Limb (tissue), 2 donors: ENCODE data around the gene GFOD2.

ENCODE experiments used
- DNase-seq, 2 donors: peaks; one replicate each; pipeline ENCODE4 v3.0.0-alpha.2; 2016; ENCODE audit errors: extremely low spot score in 2 of 2

Gene GFOD2

DNA sequence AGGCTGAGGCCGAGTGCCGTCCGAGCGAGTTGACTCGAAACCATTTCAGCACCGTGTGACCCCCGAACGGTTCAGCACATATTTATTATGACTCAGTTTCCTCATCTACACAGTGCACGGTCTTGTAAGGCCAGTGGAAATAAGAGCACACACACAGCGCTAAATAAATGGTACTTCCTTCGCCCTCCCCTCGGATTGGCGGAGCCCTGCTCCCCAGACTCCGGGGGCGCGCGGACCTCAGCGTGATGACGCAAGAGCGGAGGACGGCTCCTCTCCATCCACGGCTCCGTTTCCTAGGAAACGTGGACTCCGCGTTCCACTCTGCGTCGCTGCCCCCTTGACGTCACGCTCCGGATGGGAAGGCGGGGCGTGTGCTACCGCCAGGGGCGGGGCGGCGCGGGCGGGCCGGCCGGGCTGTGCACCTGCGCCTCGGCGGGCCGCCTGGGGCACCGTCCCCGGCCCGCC is 58.5 kb downstream of the GFOD2 start, which contains the start of gene PARD6A:
TSS of gene PARD6A (plus strand) at position 397 of the 465 bp plus-strand sequence. CDS start 79 bp downstream, outside the sequence.
- peak; percentile 95 to 96 for DNase-seq

GRCh38 chr16:67659675-67660563 is 59.2 kb downstream of the GFOD2 start, which contains the start of gene ACD:
ACD (minus strand) TSS chr16:67660260; CDS start chr16:67660220, 40 bp downstream.
- DNase-seq: peak; percentile 91 to 96

- no peak for DNase-seq
Measured at GRCh38 chr16:67658849-67659674, 60.1 kb downstream of the GFOD2 start.

DNA sequence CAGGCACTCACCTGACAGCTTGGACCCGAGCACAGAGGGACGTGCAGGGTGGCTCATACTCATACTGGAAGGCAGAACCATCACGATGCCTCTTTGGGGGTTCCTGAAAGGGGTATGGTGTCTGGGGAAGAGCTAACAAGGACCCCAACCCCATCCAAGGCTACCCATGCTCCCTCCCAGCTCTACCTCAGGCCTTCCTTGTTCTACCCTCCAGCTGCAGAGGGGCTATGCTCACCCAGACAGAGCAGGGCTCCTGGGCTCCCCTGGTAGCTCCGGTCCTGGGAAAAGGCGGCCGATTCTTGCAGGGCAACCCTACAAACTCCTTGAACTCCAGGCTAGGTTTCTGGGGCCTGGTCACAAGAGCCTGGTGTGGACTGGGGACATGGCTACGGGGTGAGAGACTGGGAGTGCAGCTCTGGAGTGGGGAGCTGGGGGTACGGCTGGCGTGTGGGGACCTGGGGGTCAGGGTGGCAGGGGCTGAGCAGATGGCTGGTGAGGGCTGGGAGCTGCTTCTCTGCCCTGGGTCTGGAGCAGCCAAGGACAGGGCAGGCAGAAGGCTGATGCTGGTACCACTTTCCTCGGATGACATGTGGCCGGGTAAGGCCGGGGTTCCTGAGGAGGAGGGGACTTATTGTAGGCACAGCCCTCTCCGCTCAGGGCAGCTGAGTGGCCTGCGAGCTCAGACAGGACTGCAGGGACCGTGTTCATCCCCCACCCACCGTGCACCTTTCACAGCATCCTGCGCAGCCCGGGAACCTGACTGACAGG is 61.2 kb downstream of the GFOD2 start:
- DNase-seq: no peak

DNA sequence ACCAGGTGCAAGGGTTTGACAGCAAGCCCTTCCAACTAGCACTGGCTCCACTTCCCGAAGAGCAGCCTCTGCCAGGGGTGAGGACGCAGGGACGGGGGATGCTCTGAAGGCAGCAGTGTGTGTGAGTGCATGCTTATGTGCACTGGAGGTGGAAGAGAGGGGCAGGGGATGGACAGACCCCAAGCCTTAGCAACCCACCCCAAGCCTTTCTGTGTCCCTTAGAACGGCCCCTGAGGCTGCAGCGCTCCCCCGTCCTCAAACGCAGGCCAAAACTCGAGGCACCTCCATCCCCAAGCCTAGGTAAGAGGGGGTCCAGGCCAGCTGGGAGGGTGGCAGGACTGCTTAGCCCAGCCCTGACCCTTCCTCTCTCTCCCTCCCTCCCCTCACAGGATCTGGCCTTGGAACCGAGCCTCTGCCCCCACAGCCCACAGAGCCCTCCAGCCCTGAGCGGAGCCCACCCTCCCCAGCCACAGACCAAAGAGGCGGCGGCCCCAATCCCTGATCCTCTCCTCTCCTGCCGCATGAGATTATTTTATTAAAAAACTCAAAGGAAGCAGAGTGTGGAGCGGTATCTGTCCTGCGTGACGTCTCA is 62.0 kb downstream of the GFOD2 start:
- DNase-seq: peak in 1 of 2 donors; percentile 21

- peak in 1 of 2 donors; percentile 21 for DNase-seq
Measured at GRCh38 chr16:67656344-67657016, 62.6 kb downstream of the GFOD2 start.

GRCh38 chr16:67655363-67655762 is 63.8 kb downstream of the GFOD2 start:
- no peak for DNase-seq

DNA sequence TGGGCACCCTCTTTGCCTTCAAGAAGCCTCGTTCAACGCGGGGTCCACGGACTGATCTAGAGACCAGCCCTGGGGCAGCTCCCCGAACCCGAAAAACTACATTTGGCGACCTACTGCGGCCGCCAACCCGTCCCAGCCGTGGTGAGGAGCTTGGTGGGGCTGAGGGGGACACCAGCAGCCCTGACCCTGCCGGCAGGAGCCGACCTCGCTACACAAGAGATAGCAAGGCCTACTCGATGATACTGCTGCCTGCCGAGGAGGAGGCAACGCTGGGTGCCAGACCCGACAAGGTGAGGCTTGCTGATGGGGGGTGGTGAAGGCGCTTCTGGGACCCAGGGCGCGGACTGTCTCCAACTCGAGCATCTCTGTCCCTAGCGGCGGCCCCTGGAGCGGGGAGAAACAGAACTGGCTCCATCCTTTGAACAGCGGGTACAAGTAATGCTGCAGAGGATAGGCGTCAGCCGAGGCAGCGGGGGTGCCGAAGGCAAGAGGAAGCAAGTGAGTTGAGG is 64.7 kb downstream of the GFOD2 start:
- peak in 1 of 2 donors; percentile 33 for DNase-seq

- DNase-seq: no peak
Measured at GRCh38 chr16:67653789-67654402, 65.2 kb downstream of the GFOD2 start.

DNA sequence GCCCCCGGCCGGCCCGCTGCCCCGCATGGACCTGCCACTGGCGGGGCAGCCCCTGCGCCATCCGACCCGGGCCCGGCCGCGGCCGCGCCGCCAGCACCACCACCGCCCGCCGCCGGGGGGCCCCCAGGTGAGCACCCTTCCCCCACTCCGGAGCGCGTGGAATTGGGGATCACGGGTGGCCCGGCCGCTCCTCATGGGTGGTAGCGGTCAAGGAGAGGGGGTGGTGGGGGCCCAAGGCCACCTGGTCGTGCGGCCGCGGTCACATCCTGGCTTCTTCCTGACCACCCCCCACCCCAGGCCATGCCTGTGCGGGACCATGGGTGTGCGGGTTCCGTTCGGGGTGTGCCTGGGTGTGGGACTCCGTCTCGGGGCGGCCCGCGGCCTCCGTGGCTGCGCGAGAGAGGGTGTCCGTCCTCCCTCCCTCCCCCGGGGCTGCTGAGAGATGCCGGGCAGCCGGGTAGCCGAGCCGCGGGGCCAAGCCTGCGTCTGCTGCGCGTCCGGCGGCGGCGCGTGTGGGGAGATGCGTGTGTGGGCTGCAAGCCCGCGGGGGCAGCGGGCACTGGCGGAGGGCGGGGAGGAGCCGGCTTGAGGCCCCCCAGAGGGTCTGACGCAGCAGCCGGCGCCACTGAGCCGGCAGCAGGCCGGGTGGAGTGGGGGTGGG is 65.9 kb downstream of the GFOD2 start:
- peak in 1 of 2 donors; percentile 65 for DNase-seq

- DNase-seq: peak in 1 of 2 donors; percentile 71
Measured at GRCh38 chr16:67652578-67653127, 66.5 kb downstream of the GFOD2 start.

DNA sequence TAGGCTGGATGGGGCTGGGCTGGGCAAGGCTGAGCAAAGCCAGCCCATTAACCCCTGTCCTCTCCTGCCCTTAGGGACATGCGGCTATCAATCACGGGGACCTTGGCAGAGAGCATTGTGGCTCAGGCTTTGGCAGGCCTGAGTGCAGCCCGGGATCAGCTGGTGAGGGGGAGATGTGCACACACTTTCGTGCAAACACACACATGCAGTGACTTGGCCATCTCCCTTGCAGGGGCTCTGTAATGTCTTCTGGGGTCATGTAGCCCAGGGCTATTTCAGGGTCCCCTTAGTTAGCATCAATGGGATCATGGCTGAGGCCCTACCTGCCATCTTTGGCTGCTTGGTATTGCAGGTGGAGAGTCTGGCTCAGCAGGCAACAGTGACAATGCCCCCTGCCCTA is 67.3 kb downstream of the GFOD2 start:
- DNase-seq: peak in 1 of 2 donors; percentile 23

DNA sequence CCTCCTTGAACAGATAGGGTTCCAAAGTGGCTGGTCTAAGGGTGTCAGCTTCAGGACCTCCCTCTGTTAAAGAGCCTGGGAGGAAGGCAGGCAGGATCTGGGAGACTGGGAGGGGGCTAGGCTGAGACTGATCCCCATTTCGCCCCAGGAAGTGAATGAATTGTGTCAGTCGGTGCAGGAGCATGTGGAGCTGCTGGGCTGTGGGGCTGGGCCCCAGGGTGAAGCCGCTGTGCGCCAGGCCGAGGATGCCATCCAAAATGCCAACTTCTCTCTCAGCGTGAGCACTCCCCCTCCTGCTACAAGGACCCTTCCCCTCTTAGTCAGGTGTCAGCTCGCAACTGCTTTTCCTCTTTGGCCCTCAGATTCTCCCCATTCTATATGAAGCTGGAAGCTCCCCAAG is 68.1 kb downstream of the GFOD2 start:
- no peak for DNase-seq

DNA sequence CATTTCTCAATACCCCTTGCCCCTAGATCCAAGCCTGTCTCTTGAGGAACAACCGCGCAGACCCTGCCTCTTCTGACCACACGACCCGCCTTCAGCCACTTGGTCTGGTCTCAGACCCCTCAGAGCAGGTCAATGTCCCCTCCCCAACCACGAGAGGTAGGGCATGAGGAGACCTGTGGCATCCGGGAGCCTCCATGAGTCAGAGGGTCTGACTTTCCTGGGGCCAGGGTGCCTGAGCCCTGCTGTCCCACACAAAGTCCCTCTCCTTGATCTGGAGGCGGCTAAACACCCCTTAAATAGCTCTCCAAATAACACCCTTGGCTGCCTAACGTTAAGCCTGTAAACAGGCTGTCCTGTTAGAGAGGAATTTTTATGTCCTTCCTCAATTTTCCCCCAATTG is 69.1 kb downstream of the GFOD2 start:
- DNase-seq: no peak

DNA sequence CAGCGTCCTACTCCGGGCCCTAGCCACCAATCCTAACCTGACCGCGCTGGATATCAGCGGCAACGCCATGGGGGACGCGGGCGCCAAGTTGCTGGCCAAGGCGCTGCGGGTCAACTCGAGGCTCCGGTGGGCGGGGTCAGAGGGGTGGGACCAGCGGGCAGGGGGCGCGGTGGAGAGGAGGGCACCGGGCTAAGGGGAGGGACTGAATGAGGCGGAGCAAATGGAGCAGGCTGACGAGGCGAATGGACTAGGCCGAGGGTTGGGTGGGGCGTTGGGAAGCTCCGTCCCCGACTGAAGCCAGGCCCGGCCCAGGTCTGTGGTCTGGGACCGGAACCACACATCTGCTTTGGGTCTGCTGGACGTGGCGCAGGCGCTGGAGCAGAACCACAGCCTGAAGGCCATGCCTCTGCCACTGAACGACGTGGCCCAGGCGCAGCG is 69.6 kb downstream of the GFOD2 start:
- peak in 1 of 2 donors; percentile 42 for DNase-seq

GRCh38 chr16:67648764-67649407 is 70.2 kb downstream of the GFOD2 start:
- DNase-seq: peak in 1 of 2 donors; percentile 23

- peak in 1 of 2 donors; percentile 30 for DNase-seq
Measured at GRCh38 chr16:67648088-67648763, 70.9 kb downstream of the GFOD2 start.
